ENCODE measurements around the gene C7. TPM values are rescaled to one million over a fixed set of nuclear protein-coding genes. Genes with fewer than 3 reads are reported as not detected.

Gene C7
- total and polyA plus RNA-seq, 2 of the 13 experiments (the other 11 are each of a cell fraction or from before 2014, with no cell fraction given) = 1.7 to 3.5 TPM

GRCh38 chr5:40991168-40991980 is 82.1 kb downstream of the C7 start (continued):
- TF ChIP-seq ZNF687 (CRISPR knock-in tag; IDR thresholded peaks at IDR 0.05) (no peak), ZSCAN21 (CRISPR knock-in tag; IDR thresholded peaks at IDR 0.05; ENCODE audit: borderline replicate concordance) (no peak), KLF16 (CRISPR knock-in tag; IDR thresholded peaks at IDR 0.05) (peak in 1 of 2 experiments; percentile 83; a peak in 2 of 4 replicates), SP1 (IDR thresholded peaks at IDR 0.05) (no peak), SP1 (CRISPR knock-in tag; IDR thresholded peaks at IDR 0.05) (no peak), HNRNPK (IDR thresholded peaks at IDR 0.05; ENCODE audit: low read depth, low read length, poor library complexity, severe bottlenecking) (no peak), MYNN (CRISPR knock-in tag; IDR thresholded peaks at IDR 0.05; ENCODE audit: low read depth) (no peak), ZBTB25 (CRISPR knock-in tag; IDR thresholded peaks at IDR 0.05) (peak; percentile 38; the same call in 1 of the 2 replicates), SAP130 (CRISPR knock-in tag; IDR thresholded peaks at IDR 0.05; ENCODE audit: low read depth) (no peak), KDM2A (CRISPR knock-in tag; IDR thresholded peaks at IDR 0.05; ENCODE audit: borderline replicate concordance, low read depth) (no peak), MAX (IDR thresholded peaks at IDR 0.05) (no peak; the same call in 1 of the 2 replicates), KDM5A (IDR thresholded peaks at IDR 0.05; ENCODE audit: borderline replicate concordance, low read length) (no peak), CEBPB (IDR thresholded peaks at IDR 0.05; ENCODE audit: borderline replicate concordance, low read depth, low read length) (peak; percentile 95), ZNF274 (CRISPR knock-in tag; IDR thresholded peaks at IDR 0.05) (no peak), HDAC6 (IDR thresholded peaks at IDR 0.05; ENCODE audit: low read depth, low read length) (no peak), TAF1 (CRISPR knock-in tag; IDR thresholded peaks at IDR 0.05) (no peak), ZNF678 (CRISPR knock-in tag; IDR thresholded peaks at IDR 0.05) (no peak)
- TF ChIP-seq, protein P1, sequence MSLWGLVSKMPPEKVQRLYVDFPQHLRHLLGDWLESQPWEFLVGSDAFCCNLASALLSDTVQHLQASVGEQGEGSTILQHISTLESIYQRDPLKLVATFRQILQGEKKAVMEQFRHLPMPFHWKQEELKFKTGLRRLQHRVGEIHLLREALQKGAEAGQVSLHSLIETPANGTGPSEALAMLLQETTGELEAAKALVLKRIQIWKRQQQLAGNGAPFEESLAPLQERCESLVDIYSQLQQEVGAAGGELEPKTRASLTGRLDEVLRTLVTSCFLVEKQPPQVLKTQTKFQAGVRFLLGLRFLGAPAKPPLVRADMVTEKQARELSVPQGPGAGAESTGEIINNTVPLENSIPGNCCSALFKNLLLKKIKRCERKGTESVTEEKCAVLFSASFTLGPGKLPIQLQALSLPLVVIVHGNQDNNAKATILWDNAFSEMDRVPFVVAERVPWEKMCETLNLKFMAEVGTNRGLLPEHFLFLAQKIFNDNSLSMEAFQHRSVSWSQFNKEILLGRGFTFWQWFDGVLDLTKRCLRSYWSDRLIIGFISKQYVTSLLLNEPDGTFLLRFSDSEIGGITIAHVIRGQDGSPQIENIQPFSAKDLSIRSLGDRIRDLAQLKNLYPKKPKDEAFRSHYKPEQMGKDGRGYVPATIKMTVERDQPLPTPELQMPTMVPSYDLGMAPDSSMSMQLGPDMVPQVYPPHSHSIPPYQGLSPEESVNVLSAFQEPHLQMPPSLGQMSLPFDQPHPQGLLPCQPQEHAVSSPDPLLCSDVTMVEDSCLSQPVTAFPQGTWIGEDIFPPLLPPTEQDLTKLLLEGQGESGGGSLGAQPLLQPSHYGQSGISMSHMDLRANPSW (CRISPR knock-in tag; IDR thresholded peaks at IDR 0.05; ENCODE audit: borderline replicate concordance) = no peak
- TF ChIP-seq, protein P2, sequence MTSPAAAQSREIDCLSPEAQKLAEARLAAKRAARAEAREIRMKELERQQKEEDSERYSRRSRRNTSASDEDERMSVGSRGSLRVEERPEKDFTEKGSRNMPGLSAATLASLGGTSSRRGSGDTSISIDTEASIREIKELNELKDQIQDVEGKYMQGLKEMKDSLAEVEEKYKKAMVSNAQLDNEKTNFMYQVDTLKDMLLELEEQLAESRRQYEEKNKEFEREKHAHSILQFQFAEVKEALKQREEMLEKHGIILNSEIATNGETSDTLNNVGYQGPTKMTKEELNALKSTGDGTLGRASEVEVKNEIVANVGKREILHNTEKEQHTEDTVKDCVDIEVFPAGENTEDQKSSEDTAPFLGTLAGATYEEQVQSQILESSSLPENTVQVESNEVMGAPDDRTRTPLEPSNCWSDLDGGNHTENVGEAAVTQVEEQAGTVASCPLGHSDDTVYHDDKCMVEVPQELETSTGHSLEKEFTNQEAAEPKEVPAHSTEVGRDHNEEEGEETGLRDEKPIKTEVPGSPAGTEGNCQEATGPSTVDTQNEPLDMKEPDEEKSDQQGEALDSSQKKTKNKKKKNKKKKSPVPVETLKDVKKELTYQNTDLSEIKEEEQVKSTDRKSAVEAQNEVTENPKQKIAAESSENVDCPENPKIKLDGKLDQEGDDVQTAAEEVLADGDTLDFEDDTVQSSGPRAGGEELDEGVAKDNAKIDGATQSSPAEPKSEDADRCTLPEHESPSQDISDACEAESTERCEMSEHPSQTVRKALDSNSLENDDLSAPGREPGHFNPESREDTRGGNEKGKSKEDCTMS (CRISPR knock-in tag; conservative IDR thresholded peaks at IDR 0.05) = no peak
